ENCODE measurements around the gene LRRC10B. TPM values are rescaled to one million over a fixed set of nuclear protein-coding genes. Genes with fewer than 3 reads are reported as not detected.

Gene LRRC10B
- total and polyA plus RNA-seq, 2 experiments from 2014 or later = 0.60 to 0.62 TPM

GRCh38 chr11:61487342-61488025, 21.1 kb upstream of the LRRC10B start:
- Histone ChIP-seq H3K9me3 (ENCODE audit: low read depth) (no peaks in the 10 kb centered on the region), H3K4me3 (no peak overlapping the region), H3K36me3 (no peaks in the 10 kb centered on the region), H3K27ac (no peak overlapping the region), H3K27me3 (no peaks in the 10 kb centered on the region), H3K4me1 (ENCODE audit: low read depth) (peaks cover 19% of the 10 kb centered on the region)
- DNase-seq (ENCODE audit: low read depth in 1 of 2, low spot score in 1 of 2) = no peak
- TF ChIP-seq, protein P1, sequence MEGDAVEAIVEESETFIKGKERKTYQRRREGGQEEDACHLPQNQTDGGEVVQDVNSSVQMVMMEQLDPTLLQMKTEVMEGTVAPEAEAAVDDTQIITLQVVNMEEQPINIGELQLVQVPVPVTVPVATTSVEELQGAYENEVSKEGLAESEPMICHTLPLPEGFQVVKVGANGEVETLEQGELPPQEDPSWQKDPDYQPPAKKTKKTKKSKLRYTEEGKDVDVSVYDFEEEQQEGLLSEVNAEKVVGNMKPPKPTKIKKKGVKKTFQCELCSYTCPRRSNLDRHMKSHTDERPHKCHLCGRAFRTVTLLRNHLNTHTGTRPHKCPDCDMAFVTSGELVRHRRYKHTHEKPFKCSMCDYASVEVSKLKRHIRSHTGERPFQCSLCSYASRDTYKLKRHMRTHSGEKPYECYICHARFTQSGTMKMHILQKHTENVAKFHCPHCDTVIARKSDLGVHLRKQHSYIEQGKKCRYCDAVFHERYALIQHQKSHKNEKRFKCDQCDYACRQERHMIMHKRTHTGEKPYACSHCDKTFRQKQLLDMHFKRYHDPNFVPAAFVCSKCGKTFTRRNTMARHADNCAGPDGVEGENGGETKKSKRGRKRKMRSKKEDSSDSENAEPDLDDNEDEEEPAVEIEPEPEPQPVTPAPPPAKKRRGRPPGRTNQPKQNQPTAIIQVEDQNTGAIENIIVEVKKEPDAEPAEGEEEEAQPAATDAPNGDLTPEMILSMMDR (IDR thresholded peaks at IDR 0.05; ENCODE audit: low read depth, low read length) = no peak

- Histone ChIP-seq H3K4me3 (no peak overlapping the region), H3K4me1 (ENCODE audit: low read depth) (peaks cover 19% of the 10 kb centered on the region), H3K27ac (no peak overlapping the region), H3K27me3 (no peaks in the 10 kb centered on the region), H3K9me3 (ENCODE audit: low read depth) (no peaks in the 10 kb centered on the region), H3K36me3 (no peaks in the 10 kb centered on the region)
- DNase-seq (ENCODE audit: low read depth in 1 of 2, low spot score in 1 of 2) = peak; percentile 42 to 59
- TF ChIP-seq, protein P1 (IDR thresholded peaks at IDR 0.05; ENCODE audit: low read depth, low read length) = no peak
These were observed 19.8 kb upstream of the LRRC10B start for GRCh38 chr11:61488651-61489291.

DNA sequence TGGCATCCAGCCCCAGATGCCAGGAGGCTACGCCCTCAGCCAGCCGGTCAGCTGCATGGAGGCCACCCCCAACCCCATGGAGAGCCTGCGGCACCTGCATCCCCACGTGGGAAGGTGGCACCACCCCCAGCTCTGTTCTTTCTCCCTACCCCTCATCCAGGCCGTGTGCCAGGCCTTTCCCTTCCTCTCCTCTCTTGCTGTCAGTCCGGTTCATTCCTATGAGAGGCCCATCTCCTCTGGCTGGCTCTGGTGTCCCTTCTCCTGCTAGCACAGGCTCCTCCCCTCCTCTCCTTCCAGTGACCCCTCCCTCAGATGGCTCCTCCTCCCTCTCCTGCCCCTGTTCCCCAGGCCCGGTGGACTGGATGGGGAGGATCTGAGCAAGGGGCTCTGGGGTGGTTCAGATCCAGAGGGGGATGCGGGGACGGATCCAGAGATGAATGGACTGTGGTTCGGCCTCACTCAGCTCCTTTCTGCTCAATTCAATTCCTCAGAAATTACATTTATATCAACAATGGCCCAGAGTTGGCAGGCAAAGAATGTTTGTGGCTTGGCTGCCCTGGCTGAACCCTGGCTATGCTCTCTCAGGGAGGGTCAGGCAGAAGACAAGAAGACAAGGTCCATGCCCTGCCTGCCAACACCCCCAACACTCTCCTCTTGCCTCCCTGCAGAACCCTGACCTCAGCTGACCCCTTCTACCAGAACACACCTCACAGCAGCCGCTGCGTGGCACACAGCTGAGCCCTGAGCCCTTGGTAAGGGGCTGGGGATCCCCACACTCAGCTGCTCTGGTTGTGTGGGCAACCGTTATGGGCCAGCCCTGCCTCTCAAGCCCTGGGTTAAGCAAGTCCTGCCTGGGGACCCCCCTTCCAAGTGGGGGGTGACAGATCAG, 18.5 kb upstream of the LRRC10B start:
- no peaks in the 10 kb centered on the region for H3K36me3 ChIP-seq
- TF ChIP-seq, protein P1 (IDR thresholded peaks at IDR 0.05; ENCODE audit: low read depth, low read length) = no peak
- H3K27me3 ChIP-seq = no peaks in the 10 kb centered on the region
- no peak overlapping the region for H3K4me3 ChIP-seq
- peaks cover 26% of the 10 kb centered on the region for H3K4me1 ChIP-seq (ENCODE audit: low read depth)
- no peaks in the 10 kb centered on the region for H3K9me3 ChIP-seq (ENCODE audit: low read depth)
- H3K27ac ChIP-seq = no peak overlapping the region
- DNase-seq (ENCODE audit: low read depth in 1 of 2, low spot score in 1 of 2) = peak; percentile 69 to 77

- no peaks in the 10 kb centered on the region for H3K36me3 ChIP-seq
- no peaks in the 10 kb centered on the region for H3K9me3 ChIP-seq (ENCODE audit: low read depth)
- no peak overlapping the region for H3K4me3 ChIP-seq
- no peaks in the 10 kb centered on the region for H3K27me3 ChIP-seq
- no peak for DNase-seq (ENCODE audit: low read depth in 1 of 2, low spot score in 1 of 2)
- TF ChIP-seq, protein P1 (IDR thresholded peaks at IDR 0.05; ENCODE audit: low read depth, low read length) = no peak
- peaks cover 26% of the 10 kb centered on the region for H3K4me1 ChIP-seq (ENCODE audit: low read depth)
- no peak overlapping the region for H3K27ac ChIP-seq
These were observed 16.7 kb upstream of the LRRC10B start for GRCh38 chr11:61491736-61492395.

- DNase-seq (ENCODE audit: low read depth in 1 of 2, low spot score in 1 of 2) = peak in 1 of 2 donors; percentile 62
- Histone ChIP-seq H3K27me3 (no peaks in the 10 kb centered on the region), H3K9me3 (ENCODE audit: low read depth) (no peaks in the 10 kb centered on the region), H3K4me3 (no peak overlapping the region), H3K27ac (peak overlapping the region; percentile 65), H3K36me3 (no peaks in the 10 kb centered on the region), H3K4me1 (ENCODE audit: low read depth) (peaks cover 16% of the 10 kb centered on the region)
- TF ChIP-seq, protein P1 (IDR thresholded peaks at IDR 0.05; ENCODE audit: low read depth, low read length) = no peak
These were observed 14.1 kb upstream of the LRRC10B start for GRCh38 chr11:61494381-61494961.
